HepG2 (cell line): ENCODE measurements around the gene SLC25A10. TPM values are rescaled to one million over a fixed set of nuclear protein-coding genes. Genes with fewer than 3 reads are reported as not detected.

ENCODE experiments used
- ZBTB7B ChIP-seq: sonication (generic); formaldehyde crosslinking; IDR thresholded peaks from 2 replicates; pipeline ENCODE4 v1.4.0; 2020; ENCODE audit warnings: missing genetic modification reagents
- ZFP1 ChIP-seq: IDR thresholded peaks from 2 replicates; pipeline ENCODE4 v1.6.1; 2016
- ZFP82 ChIP-seq: sonication (generic); formaldehyde crosslinking; IDR thresholded peaks from 2 replicates; pipeline ENCODE4 v1.5.1; 2020; ENCODE audit warnings: mild to moderate bottlenecking, missing genetic modification reagents, borderline replicate concordance
- polyA plus RNA-seq, 8 experiments: library from polyadenylated mRNA; depleted of rRNA in 3 of 8; stranded (reverse) in 7 of 8; unstranded in 1 of 8; fragments of >200 nt; fragmentation: Illumina TruSeq in 4 of 8; extraction: Trizol in 4 of 8; gene quantifications; 2 replicates each; pipeline versions ENCODE4 v1.2.1 to v1.2.3, GENCODE V29; 2011 to 2016; ENCODE audit warnings: low read depth in 4 of 8, missing spikeins in 1 of 8, mixed read lengths in 1 of 8; ENCODE audit not compliant: insufficient read depth in 1 of 8
- total RNA-seq, 5 experiments: library from RNA; depleted of rRNA; stranded (reverse); fragments of >200 nt; fragmentation: Illumina TruSeq; extraction: Trizol; gene quantifications; 2 replicates each; pipeline ENCODE4 v1.2.3, GENCODE V29; 2016; ENCODE audit warnings: low read depth in 1 of 5
- TF ChIP-seq, protein P1 (sequence below): sonication (generic); formaldehyde crosslinking; IDR thresholded peaks from 2 replicates; pipeline ENCODE4 v1.4.0; 2020; ENCODE audit warnings: missing genetic modification reagents, borderline replicate concordance
- TF ChIP-seq, protein P2 (sequence below): sonication (generic); formaldehyde crosslinking; IDR thresholded peaks from 2 replicates; pipeline ENCODE4 v1.4.0; 2020; ENCODE audit warnings: missing genetic modification reagents
- TF ChIP-seq, protein P3 (sequence below): sonication (generic); formaldehyde crosslinking; IDR thresholded peaks from 2 replicates; pipeline ENCODE4 v1.9.0; 2022; ENCODE audit warnings: low read depth, missing genetic modification reagents
- TF ChIP-seq, protein P4 (sequence below): sonication (generic); formaldehyde crosslinking; IDR thresholded peaks from 2 replicates; pipeline ENCODE4 v1.5.1; 2020; ENCODE audit warnings: mild to moderate bottlenecking, moderate library complexity, missing genetic modification reagents
- TF ChIP-seq, protein P5 (sequence below): sonication (generic); formaldehyde crosslinking; IDR thresholded peaks from one replicate; pipeline ENCODE4 v1.5.1; 2020; ENCODE audit warnings: mild to moderate bottlenecking, missing genetic modification reagents; ENCODE audit errors: not compliant biosample characterization

Gene SLC25A10
- total and polyA plus RNA-seq, 2 of the 13 experiments (the other 11 are each of a cell fraction or from before 2014, with no cell fraction given), result 46.5 to 140 TPM

DNA sequence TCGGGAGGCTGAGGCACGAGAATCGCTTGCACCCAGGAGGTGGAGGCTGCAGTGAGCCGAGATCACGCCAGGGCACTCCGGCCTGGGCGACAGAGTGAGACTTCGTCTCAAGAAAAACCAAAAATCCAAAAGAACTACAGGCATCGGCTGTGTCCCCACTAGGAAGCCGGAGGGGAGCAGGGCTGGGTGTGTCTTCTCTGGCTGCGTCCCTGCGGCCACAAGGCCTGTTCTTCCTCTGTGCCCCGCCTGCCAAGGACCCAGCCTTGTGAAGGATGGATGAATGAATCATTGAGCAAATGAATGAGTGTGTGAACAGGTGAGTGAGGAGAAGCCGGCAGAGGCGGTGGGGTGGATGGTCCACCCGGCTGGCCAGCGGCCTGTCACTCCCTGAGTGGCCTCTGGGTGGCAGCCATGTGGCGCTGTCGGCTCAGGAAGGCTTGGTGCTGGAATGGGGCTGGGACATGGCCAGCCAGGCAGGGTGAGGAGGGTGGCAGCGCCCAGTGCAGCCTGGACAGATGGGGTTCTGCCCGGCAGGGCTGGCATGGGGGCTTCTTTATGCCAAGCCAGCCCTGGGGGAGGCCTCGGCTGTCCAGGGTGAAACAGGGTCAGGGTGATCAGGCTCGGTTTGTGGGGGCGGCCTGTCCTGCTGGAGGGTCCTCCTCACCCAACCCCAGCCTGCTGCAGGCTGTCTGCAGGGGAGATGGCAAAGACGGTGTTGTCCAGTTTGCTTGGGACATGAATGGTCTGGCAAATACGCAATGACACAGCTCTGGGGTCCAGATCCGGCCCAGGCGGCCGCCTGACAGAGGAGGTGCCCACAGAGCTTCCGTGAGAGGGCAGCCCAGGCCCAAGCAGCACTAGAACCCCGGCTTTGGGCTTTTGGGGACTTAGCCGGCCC is 21.7 kb downstream of the SLC25A10 start (continued):
- TF ChIP-seq, protein P1, sequence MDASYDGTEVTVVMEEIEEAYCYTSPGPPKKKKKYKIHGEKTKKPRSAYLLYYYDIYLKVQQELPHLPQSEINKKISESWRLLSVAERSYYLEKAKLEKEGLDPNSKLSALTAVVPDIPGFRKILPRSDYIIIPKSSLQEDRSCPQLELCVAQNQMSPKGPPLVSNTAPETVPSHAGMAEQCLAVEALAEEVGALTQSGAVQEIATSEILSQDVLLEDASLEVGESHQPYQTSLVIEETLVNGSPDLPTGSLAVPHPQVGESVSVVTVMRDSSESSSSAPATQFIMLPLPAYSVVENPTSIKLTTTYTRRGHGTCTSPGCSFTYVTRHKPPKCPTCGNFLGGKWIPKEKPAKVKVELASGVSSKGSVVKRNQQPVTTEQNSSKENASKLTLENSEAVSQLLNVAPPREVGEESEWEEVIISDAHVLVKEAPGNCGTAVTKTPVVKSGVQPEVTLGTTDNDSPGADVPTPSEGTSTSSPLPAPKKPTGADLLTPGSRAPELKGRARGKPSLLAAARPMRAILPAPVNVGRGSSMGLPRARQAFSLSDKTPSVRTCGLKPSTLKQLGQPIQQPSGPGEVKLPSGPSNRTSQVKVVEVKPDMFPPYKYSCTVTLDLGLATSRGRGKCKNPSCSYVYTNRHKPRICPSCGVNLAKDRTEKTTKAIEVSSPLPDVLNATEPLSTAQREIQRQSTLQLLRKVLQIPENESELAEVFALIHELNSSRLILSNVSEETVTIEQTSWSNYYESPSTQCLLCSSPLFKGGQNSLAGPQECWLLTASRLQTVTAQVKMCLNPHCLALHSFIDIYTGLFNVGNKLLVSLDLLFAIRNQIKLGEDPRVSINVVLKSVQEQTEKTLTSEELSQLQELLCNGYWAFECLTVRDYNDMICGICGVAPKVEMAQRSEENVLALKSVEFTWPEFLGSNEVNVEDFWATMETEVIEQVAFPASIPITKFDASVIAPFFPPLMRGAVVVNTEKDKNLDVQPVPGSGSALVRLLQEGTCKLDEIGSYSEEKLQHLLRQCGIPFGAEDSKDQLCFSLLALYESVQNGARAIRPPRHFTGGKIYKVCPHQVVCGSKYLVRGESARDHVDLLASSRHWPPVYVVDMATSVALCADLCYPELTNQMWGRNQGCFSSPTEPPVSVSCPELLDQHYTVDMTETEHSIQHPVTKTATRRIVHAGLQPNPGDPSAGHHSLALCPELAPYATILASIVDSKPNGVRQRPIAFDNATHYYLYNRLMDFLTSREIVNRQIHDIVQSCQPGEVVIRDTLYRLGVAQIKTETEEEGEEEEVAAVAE (CRISPR knock-in tag), result 0 out of 2 replicates have a peak, but pooled peaks have one; percentile 24
- no peak for TF ChIP-seq ZFP82 (CRISPR knock-in tag)
- TF ChIP-seq, protein P2, sequence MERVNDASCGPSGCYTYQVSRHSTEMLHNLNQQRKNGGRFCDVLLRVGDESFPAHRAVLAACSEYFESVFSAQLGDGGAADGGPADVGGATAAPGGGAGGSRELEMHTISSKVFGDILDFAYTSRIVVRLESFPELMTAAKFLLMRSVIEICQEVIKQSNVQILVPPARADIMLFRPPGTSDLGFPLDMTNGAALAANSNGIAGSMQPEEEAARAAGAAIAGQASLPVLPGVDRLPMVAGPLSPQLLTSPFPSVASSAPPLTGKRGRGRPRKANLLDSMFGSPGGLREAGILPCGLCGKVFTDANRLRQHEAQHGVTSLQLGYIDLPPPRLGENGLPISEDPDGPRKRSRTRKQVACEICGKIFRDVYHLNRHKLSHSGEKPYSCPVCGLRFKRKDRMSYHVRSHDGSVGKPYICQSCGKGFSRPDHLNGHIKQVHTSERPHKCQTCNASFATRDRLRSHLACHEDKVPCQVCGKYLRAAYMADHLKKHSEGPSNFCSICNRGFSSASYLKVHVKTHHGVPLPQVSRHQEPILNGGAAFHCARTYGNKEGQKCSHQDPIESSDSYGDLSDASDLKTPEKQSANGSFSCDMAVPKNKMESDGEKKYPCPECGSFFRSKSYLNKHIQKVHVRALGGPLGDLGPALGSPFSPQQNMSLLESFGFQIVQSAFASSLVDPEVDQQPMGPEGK, result peak; percentile 56
- TF ChIP-seq, protein P3, sequence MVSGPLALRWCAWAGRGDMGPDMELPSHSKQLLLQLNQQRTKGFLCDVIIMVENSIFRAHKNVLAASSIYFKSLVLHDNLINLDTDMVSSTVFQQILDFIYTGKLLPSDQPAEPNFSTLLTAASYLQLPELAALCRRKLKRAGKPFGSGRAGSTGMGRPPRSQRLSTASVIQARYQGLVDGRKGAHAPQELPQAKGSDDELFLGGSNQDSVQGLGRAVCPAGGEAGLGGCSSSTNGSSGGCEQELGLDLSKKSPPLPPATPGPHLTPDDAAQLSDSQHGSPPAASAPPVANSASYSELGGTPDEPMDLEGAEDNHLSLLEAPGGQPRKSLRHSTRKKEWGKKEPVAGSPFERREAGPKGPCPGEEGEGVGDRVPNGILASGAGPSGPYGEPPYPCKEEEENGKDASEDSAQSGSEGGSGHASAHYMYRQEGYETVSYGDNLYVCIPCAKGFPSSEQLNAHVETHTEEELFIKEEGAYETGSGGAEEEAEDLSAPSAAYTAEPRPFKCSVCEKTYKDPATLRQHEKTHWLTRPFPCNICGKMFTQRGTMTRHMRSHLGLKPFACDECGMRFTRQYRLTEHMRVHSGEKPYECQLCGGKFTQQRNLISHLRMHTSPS (CRISPR knock-in tag), result peak; percentile 84
- TF ChIP-seq, protein P4, sequence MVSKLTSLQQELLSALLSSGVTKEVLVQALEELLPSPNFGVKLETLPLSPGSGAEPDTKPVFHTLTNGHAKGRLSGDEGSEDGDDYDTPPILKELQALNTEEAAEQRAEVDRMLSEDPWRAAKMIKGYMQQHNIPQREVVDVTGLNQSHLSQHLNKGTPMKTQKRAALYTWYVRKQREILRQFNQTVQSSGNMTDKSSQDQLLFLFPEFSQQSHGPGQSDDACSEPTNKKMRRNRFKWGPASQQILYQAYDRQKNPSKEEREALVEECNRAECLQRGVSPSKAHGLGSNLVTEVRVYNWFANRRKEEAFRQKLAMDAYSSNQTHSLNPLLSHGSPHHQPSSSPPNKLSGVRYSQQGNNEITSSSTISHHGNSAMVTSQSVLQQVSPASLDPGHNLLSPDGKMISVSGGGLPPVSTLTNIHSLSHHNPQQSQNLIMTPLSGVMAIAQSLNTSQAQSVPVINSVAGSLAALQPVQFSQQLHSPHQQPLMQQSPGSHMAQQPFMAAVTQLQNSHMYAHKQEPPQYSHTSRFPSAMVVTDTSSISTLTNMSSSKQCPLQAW (CRISPR knock-in tag), result peak; percentile 69; the same call in 1 of the 2 replicates
- peak; percentile 29; the same call in 1 of the 2 replicates for TF ChIP-seq ZBTB7B (CRISPR knock-in tag)
- no peak for TF ChIP-seq ZFP1
- TF ChIP-seq, protein P5, sequence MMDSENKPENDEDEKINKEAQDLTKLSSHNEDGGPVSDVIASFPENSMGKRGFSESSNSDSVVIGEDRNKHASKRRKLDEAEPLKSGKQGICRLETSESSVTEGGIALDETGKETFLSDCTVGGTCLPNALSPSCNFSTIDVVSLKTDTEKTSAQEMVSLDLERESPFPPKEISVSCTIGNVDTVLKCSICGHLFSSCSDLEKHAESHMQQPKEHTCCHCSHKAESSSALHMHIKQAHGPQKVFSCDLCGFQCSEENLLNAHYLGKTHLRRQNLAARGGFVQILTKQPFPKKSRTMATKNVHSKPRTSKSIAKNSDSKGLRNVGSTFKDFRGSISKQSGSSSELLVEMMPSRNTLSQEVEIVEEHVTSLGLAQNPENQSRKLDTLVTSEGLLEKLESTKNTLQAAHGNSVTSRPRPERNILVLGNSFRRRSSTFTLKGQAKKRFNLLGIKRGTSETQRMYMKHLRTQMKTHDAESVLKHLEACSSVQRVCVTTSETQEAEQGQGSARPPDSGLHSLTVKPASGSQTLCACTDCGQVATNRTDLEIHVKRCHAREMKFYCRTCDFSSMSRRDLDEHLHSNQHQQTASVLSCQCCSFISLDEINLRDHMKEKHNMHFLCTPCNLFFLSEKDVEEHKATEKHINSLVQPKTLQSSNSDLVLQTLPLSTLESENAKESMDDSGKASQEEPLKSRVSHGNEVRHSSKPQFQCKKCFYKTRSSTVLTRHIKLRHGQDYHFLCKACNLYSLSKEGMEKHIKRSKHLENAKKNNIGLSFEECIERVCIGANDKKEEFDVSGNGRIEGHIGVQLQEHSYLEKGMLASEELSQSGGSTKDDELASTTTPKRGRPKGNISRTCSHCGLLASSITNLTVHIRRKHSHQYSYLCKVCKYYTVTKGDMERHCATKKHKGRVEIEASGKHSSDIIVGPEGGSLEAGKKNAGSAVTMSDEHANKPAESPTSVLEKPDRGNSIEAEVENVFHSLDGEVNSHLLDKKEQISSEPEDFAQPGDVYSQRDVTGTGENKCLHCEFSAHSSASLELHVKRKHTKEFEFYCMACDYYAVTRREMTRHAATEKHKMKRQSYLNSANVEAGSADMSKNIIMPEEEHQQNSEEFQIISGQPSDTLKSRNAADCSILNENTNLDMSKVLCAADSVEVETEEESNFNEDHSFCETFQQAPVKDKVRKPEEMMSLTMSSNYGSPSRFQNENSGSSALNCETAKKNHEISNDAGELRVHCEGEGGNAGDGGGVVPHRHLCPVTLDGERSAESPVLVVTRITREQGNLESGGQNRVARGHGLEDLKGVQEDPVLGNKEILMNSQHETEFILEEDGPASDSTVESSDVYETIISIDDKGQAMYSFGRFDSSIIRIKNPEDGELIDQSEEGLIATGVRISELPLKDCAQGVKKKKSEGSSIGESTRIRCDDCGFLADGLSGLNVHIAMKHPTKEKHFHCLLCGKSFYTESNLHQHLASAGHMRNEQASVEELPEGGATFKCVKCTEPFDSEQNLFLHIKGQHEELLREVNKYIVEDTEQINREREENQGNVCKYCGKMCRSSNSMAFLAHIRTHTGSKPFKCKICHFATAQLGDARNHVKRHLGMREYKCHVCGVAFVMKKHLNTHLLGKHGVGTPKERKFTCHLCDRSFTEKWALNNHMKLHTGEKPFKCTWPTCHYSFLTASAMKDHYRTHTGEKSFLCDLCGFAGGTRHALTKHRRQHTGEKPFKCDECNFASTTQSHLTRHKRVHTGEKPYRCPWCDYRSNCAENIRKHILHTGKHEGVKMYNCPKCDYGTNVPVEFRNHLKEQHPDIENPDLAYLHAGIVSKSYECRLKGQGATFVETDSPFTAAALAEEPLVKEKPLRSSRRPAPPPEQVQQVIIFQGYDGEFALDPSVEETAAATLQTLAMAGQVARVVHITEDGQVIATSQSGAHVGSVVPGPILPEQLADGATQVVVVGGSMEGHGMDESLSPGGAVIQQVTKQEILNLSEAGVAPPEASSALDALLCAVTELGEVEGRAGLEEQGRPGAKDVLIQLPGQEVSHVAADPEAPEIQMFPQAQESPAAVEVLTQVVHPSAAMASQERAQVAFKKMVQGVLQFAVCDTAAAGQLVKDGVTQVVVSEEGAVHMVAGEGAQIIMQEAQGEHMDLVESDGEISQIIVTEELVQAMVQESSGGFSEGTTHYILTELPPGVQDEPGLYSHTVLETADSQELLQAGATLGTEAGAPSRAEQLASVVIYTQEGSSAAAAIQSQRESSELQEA (CRISPR knock-in tag), result no peak
